ENCODE data around the gene OSBPL2. TPM values are rescaled to one million over a fixed set of nuclear protein-coding genes. Genes with fewer than 3 reads are reported as not detected.

OSBPL2 gene
- total RNA-seq, 1 donor from 2014 or later: 51.3 TPM

DNA sequence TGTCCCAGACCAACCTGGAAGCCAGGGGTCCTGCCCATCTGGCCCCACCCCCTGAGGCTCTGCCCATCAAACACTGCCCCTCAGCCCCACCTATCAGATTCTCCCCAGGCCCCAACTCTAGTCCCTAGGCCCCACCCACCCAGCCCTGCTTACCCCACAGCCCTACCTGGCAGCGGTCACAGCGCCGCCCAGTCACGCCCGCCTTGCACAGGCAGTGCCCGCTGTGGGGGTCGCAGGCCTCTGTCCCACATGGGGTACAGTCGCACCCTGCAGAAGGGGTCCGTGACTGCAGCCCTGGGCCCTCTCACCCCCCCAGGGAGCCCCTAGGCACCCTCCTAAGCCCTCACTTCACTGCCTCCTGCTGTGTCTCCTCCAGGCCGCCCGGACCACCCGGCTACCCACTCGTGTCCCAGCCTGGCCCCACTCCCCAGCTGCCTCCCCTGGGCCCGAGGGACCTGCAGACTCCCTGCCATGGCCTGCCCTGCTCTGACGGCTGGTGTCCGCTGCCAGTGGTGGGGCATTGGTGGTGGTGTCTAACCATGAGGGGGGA lies 84.2 kb downstream of the OSBPL2 start:
- no peak for TF ChIP-seq POLR2AphosphoS5 (IDR thresholded peaks at IDR 0.05; ENCODE audit: insufficient read depth in 1 of 2, low read depth in 1 of 2)
- no peak for TF ChIP-seq POLR2A (IDR thresholded peaks at IDR 0.05)
- no peak for TF ChIP-seq CTCF (IDR thresholded peaks at IDR 0.05)
- no peak for DNase-seq (ENCODE audit: extremely low spot score in 2 of 2)
- H3K36me3 ChIP-seq: peaks cover 0 to 16% of the 10 kb centered on the region in 2 donors
- no peaks in the 10 kb centered on the region for H3K27me3 ChIP-seq
- H3K4me1 ChIP-seq: peaks cover 1% of the 10 kb centered on the region
- no peaks in the 10 kb centered on the region for H3K9me3 ChIP-seq
- H3K4me3 ChIP-seq: no peak overlapping the region
- intact Hi-C loops (cut with DNase I): no loop called here
- no peak overlapping the region for H3K27ac ChIP-seq

DNA sequence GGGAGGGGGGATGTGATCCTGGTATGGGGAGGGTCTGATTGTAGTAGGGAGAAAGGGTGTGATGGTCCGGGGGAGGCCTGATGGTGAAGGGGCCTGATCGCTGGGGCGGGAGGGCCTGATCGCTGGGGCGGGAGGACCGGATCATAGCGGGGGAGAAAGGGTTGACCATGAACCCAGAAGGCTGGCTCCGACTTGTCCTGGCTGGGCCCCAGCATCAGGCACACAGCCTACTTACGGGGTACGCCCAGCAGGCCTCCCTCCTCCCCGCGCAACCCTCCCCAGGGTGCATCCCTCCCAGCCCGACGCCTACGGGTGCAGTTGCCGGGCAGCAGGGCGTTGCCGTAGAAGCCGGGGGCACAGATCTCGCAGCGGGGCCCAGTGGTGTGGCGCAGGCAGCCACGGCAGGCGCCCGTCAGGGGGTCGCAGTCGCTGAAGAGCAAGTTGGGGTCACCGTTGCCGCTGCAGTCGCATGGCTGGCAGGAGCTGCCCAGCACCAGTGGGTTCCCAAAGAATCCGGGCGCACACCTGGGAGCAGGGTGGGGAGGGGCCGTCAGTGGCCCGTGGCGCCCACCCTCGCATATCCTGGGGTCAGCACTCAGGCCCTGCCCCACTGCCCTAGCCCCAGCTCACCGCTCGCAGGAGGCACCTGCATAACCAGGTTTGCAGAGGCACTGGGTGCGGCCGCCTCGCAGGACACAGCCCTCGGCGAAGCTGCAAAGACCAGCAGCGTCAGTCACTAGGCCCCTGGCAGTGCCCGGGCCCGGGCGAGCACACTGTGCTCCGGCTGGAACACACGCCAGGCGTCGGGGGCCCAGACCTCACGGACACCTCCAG lies 85.0 kb downstream of the OSBPL2 start:
- intact Hi-C loops (cut with DNase I): no loop called here
- H3K27ac ChIP-seq: no peak overlapping the region
- H3K4me3 ChIP-seq: no peak overlapping the region
- H3K27me3 ChIP-seq: no peaks in the 10 kb centered on the region
- DNase-seq (ENCODE audit: extremely low spot score in 2 of 2): no peak
- H3K4me1 ChIP-seq: no peaks in the 10 kb centered on the region
- TF ChIP-seq POLR2AphosphoS5 (IDR thresholded peaks at IDR 0.05; ENCODE audit: insufficient read depth in 1 of 2, low read depth in 1 of 2) (no peak), POLR2A (IDR thresholded peaks at IDR 0.05) (no peak), CTCF (IDR thresholded peaks at IDR 0.05) (no peak)
- H3K36me3 ChIP-seq: peaks cover 0 to 18% of the 10 kb centered on the region in 2 donors
- no peaks in the 10 kb centered on the region for H3K9me3 ChIP-seq

DNA sequence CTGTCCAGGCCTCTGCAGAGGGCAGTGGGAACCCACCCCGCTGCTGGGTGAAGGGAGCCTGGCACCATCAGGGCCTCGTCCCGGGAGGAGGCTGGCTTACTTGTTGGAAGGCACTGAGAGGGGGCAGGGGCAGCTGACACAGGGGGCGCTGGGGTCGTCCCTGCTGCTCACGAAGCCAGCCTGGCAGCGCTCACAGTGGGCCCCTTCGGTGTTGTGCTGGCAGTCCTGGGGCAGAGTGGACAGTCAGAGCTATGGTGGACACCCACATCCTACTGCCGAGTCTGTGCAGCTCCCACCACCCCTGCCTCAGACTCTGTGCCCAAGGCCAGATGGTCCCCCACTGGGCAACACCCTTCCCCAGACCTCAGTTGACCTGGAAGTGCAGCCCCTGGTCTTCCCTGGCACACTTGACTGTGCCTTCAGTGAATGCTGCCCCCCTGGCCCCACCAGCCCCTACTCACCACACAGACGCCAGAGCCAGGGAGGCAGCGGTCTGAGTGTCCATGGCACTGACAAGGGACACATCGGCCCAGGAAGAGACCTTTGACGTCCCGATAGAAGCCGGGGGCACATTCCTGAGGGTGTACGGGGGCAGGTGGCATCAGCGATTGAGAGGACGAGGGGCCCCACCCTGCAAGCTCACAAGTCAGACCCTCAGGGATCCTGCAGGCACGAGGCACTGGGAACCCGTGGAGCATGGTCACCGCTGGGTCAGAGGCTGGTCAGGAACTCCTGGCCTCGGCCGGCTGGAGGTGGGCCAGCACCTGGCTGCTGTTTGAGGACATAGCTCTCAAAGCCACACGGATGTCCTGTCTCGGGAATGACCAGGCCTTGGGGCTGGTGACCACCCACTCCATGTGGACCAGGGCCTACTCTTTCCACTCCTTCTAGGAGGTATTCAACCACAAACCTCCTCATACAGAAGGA lies 85.9 kb downstream of the OSBPL2 start:
- Histone ChIP-seq H3K27me3 (no peaks in the 10 kb centered on the region), H3K9me3 (no peaks in the 10 kb centered on the region), H3K4me1 (no peaks in the 10 kb centered on the region), H3K36me3 (peaks cover 0 to 27% of the 10 kb centered on the region in 2 donors), H3K4me3 (no peak overlapping the region), H3K27ac (no peak overlapping the region)
- no peak for TF ChIP-seq POLR2AphosphoS5 (IDR thresholded peaks at IDR 0.05; ENCODE audit: insufficient read depth in 1 of 2, low read depth in 1 of 2)
- TF ChIP-seq POLR2A (IDR thresholded peaks at IDR 0.05): no peak
- TF ChIP-seq CTCF (IDR thresholded peaks at IDR 0.05): no peak
- intact Hi-C loops (cut with DNase I): no loop called here
- no peak for DNase-seq (ENCODE audit: extremely low spot score in 2 of 2)

DNA sequence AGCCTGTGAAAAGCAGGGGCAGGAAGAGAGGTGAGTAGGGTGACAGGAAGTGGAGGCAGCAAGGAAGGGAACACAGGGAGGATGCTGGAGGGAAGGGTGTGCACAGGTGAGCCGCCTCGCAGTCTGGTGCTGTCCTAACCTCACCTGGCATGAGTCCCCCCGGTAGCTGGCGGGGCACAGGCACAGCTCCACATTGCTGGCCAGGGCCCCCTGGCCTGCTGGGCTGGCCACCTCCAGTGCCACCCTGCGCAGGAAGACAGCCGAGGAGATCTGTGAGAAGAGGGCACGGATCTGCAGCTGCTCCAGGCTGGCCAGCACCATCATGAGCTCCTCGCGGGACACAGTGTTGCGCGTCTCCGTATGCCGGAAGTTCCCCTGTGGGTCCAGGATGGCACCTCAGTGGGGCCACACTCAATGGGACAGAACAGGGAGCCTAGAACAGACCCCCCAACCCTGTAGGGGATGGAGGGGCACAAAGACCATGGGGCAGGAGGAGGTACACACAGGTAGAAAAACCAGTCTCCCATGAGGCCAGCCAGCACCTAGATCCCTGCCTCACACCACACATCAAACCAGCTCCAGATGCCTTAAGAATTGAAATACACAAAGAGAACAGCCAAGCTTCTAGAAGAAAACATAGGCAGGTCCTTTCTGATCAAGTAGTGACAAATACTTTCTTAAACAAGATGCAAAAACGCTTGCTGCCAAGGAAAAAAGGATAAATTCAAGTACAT lies 87.0 kb downstream of the OSBPL2 start:
- intact Hi-C loops (cut with DNase I): no loop called here
- no peak overlapping the region for H3K4me3 ChIP-seq
- no peak overlapping the region for H3K27ac ChIP-seq
- H3K36me3 ChIP-seq: peaks cover 0 to 37% of the 10 kb centered on the region in 2 donors
- no peak for DNase-seq (ENCODE audit: extremely low spot score in 2 of 2)
- H3K4me1 ChIP-seq: no peaks in the 10 kb centered on the region
- no peaks in the 10 kb centered on the region for H3K27me3 ChIP-seq
- H3K9me3 ChIP-seq: no peaks in the 10 kb centered on the region
- TF ChIP-seq POLR2AphosphoS5 (IDR thresholded peaks at IDR 0.05; ENCODE audit: insufficient read depth in 1 of 2, low read depth in 1 of 2) (no peak), CTCF (IDR thresholded peaks at IDR 0.05) (no peak), POLR2A (IDR thresholded peaks at IDR 0.05) (no peak)

Data from vagina (tissue), 2 donors.